GM12878 (cell line): ENCODE measurements around the gene ZPBP. TPM values are rescaled to one million over a fixed set of nuclear protein-coding genes. Genes with fewer than 3 reads are reported as not detected.

Source experiments
- EP300 ChIP-seq, 2 experiments: fragments of 150-350 bp in 1 of 2; IDR thresholded peaks; 2 replicates each; pipeline ENCODE4 v1.6.1; 2011 to 2012; ENCODE audit warnings: low read depth in 2 of 2, low read length in 2 of 2, borderline replicate concordance in 1 of 2, improper control_type of control experiment in 1 of 2, inconsistent platforms in 1 of 2; ENCODE audit not compliant: control insufficient read depth in 1 of 2
- NBN ChIP-seq: fragments of 450-650 bp; IDR thresholded peaks from 2 replicates; pipeline ENCODE4 v1.6.1; 2016
- polyA plus RNA-seq, 11 experiments: library from polyadenylated mRNA; depleted of rRNA in 4 of 11; unstranded in 6 of 11; stranded (reverse) in 5 of 11; fragments of >200 nt; fragmentation: Nextera tagmentation in 4 of 11; fragmentation: Illumina TruSeq in 1 of 11; extraction: Ambion mirVana in 4 of 11; extraction: Trizol in 1 of 11; gene quantifications; 1 replicate in 1 of 11; 2 replicates in 10 of 11; pipeline versions ENCODE4 v1.2.1 to v1.2.3, GENCODE V29; 2011 to 2016; ENCODE audit warnings: inconsistent platforms in 2 of 11, missing spikeins in 2 of 11, low read depth in 1 of 11
- total RNA-seq, 4 experiments: library from RNA; depleted of rRNA in 3 of 4; stranded (reverse); fragments of >200 nt in 3 of 4; fragmentation: Illumina TruSeq in 1 of 4; extraction: Trizol in 1 of 4; gene quantifications; 2 replicates each; pipeline versions ENCODE4 v1.2.1 to v1.2.3, GENCODE V29; 2013 to 2021
- TF ChIP-seq, protein P1 (sequence below): IDR thresholded peaks from 2 replicates; pipeline ENCODE4 v1.6.1; 2012; ENCODE audit warnings: improper control_type of control experiment, low read depth, low read length; ENCODE audit not compliant: insufficient replicate concordance

ZPBP gene
- total and polyA plus RNA-seq, 10 of the 15 experiments (the other 5 are each of a cell fraction or from before 2014, with no cell fraction given) = not detected

DNA sequence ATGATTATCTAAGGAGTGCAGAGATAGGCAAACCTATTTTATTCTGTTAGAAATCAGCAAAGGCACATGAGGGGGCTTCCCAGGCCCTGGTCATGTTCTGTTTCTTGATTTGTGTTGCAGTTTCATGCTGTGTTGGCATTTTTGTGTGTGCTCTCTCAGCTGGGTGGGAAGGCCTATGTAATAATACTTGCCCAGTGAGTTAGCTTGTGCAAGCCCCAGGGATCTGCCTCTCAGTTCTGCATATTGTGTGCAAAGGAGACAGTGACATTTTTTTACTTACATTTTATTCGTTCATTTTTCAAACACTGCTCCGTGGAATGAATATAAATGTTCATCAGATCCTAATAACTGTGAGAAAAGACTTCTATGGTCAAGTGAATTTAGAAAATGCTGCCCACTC is 200.6 kb downstream of the ZPBP start (continued):
- TF ChIP-seq EP300 (IDR thresholded peaks at IDR 0.05; ENCODE audit: borderline replicate concordance in 1 of 2, control insufficient read depth in 1 of 2, low read depth in 2 of 2, low read length in 2 of 2) = no peak
- TF ChIP-seq, protein P1, sequence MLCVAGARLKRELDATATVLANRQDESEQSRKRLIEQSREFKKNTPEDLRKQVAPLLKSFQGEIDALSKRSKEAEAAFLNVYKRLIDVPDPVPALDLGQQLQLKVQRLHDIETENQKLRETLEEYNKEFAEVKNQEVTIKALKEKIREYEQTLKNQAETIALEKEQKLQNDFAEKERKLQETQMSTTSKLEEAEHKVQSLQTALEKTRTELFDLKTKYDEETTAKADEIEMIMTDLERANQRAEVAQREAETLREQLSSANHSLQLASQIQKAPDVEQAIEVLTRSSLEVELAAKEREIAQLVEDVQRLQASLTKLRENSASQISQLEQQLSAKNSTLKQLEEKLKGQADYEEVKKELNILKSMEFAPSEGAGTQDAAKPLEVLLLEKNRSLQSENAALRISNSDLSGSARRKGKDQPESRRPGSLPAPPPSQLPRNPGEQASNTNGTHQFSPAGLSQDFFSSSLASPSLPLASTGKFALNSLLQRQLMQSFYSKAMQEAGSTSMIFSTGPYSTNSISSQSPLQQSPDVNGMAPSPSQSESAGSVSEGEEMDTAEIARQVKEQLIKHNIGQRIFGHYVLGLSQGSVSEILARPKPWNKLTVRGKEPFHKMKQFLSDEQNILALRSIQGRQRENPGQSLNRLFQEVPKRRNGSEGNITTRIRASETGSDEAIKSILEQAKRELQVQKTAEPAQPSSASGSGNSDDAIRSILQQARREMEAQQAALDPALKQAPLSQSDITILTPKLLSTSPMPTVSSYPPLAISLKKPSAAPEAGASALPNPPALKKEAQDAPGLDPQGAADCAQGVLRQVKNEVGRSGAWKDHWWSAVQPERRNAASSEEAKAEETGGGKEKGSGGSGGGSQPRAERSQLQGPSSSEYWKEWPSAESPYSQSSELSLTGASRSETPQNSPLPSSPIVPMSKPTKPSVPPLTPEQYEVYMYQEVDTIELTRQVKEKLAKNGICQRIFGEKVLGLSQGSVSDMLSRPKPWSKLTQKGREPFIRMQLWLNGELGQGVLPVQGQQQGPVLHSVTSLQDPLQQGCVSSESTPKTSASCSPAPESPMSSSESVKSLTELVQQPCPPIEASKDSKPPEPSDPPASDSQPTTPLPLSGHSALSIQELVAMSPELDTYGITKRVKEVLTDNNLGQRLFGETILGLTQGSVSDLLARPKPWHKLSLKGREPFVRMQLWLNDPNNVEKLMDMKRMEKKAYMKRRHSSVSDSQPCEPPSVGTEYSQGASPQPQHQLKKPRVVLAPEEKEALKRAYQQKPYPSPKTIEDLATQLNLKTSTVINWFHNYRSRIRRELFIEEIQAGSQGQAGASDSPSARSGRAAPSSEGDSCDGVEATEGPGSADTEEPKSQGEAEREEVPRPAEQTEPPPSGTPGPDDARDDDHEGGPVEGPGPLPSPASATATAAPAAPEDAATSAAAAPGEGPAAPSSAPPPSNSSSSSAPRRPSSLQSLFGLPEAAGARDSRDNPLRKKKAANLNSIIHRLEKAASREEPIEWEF = no peak
- no peak for TF ChIP-seq NBN

Other genes starting within 250 kb of the ZPBP start
- gene IKZF1, start 211.5 kb upstream of the ZPBP start, total RNA-seq (2014; rRNA removed) = 101 and 104 TPM in 2 replicates
- gene IKZF1, start 211.5 kb upstream of the ZPBP start, total RNA-seq (2014; rRNA removed; fragmentation: Illumina TruSeq; extraction: Trizol) = 69.5 and 70.2 TPM in 2 replicates
- gene IKZF1, start 211.5 kb upstream of the ZPBP start, total RNA-seq (2021) = 125 and 131 TPM in 2 replicates
- 58.5 and 61.7 TPM in 2 replicates for gene IKZF1, start 211.5 kb upstream of the ZPBP start, polyA plus RNA-seq (2011; rRNA removed)
- gene IKZF1, start 211.5 kb upstream of the ZPBP start, polyA plus RNA-seq (2014; fragmentation: Illumina TruSeq; extraction: Trizol) = 73.0 and 73.8 TPM in 2 replicates
- gene IKZF1, start 211.5 kb upstream of the ZPBP start, polyA plus RNA-seq (2014; fragmentation: Nextera tagmentation; extraction: Ambion mirVana) = 10 to 100 TPM; 27.2 to 29.8 TPM
- 60.3 and 64.2 TPM in 2 replicates for gene IKZF1, start 211.5 kb upstream of the ZPBP start, polyA plus RNA-seq (2014; rRNA removed)
- 10 to 100 TPM; 82.5 to 95.3 TPM for gene IKZF1, start 211.5 kb upstream of the ZPBP start, polyA plus RNA-seq (2016; fragmentation: Nextera tagmentation; extraction: Ambion mirVana)